HG03565 (cell line): ENCODE measurements around the gene GIMAP8.

Experiments used
- ATAC-seq: cut with Tn5 transposase; IDR thresholded peaks from one replicate; pipeline ENCODE4 v1.9.1; 2021; ENCODE audit warnings: mild to moderate bottlenecking, moderate library complexity; ENCODE audit not compliant: unreplicated experiment

The GIMAP8 gene

GRCh38 chr7:150450491-150451001, at the start of gene GIMAP8:
Gene GIMAP8 (plus strand): TSS chr7:150450630. CDS start chr7:150466699, 16,069 bp downstream.
- ATAC-seq = no peak

DNA sequence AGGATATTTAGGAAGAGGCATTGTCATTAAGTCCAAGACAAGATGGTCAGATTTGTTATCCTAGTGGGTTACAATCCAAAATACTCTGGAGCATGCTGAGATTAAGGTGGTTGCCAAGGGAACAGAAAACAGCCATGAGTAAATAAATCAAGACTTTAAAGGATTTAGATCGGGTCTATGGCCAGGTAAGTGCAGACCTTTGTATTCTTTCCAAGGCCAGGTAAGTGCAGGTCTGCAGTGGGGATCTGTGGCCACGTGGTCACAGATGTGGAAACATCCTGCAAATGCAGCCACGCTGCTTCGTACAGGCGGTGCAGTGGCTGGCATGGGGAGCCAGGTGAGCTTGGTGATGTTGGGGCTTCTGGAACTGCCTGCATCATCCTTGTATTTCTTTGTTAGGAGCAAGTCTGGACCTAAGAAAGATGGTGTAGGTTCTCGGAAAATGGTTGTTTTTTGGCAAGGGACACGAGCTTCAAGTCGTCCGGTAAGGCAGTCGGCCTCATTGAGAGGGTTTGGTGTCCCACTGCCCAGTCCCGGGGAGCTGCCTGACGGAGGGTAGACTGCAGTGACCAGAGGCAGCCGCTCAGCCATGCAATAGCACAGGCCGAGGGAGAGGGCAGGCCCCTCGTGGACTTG, 49.5 kb upstream of the GIMAP8 start:
- ATAC-seq = no peak

- ATAC-seq = no peak
Measured at GRCh38 chr7:150401424-150401790, 49.0 kb upstream of the GIMAP8 start.

DNA sequence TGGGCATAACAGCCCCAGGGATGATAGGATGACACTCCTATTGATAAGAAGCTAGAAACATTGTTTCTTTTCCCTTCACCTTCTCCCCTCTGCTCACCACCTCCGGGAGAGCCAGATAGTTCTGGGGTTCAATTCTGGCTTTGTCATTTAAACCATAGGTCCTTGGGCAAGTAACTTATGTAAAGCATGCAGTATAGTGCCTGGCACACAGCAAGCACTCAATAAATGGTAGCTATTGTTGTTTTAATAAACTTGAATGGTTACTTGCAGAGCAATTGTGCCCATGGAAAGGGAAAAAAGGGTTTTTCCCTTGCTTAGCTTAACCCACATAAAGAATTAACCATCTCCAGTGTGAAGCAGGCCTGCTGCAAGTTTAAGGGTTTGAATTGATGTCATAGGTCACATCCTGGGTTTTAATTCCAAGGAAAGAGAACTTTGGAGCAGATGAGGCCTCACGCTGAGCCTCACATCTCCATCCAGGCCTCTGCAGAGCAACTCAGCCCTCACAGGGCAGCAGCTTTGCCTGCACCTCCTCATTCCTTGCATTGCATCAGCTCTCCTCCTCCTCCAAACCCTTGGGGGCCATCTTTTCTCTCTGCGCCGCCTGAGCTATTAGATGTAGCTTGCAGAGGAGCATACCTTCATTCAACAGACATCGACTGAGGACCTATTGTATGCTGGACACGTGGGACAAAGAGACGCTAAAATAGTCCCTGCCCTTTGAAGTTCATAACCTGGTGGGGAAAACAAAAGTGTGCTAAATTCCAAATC, 48.4 kb upstream of the GIMAP8 start:
- no peak for ATAC-seq

DNA sequence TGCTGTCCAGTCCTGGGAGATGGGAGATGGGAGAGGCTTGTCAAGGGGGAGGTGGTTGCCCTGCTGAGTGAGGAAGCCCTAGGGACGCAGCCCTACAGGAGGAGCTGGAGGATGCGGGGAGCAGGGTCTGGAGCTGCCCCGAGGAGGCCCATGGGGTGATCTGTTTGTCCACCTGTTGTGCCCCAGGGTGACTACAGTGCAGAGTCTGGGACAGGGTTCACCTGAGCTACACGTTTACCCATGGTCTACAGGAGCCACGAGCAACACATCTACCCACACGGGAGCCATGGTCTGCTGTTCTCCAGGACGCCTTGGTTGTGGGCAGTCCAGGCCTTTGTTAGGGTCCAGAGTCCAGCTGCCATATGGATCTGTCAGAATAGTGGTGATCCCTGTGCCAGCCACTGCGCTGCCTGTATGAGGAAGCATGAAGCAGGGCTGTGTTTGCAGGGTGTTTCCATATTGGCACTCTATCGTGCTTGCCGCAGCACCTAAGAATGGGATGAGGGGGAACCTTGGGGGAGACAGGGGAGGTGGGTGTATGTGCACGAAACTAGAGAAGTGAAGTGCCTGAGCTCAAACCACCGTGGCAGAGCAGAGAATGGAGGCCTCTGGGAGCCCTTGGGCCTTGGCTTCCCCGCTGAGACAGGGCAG, 47.6 kb upstream of the GIMAP8 start:
- no peak for ATAC-seq

GRCh38 chr7:150403376-150404171, 46.9 kb upstream of the GIMAP8 start:
- no peak for ATAC-seq

- no peak for ATAC-seq
Measured at GRCh38 chr7:150404172-150404804, 46.1 kb upstream of the GIMAP8 start.

GRCh38 chr7:150404805-150405583, 45.4 kb upstream of the GIMAP8 start:
- ATAC-seq = peak; percentile 57

DNA sequence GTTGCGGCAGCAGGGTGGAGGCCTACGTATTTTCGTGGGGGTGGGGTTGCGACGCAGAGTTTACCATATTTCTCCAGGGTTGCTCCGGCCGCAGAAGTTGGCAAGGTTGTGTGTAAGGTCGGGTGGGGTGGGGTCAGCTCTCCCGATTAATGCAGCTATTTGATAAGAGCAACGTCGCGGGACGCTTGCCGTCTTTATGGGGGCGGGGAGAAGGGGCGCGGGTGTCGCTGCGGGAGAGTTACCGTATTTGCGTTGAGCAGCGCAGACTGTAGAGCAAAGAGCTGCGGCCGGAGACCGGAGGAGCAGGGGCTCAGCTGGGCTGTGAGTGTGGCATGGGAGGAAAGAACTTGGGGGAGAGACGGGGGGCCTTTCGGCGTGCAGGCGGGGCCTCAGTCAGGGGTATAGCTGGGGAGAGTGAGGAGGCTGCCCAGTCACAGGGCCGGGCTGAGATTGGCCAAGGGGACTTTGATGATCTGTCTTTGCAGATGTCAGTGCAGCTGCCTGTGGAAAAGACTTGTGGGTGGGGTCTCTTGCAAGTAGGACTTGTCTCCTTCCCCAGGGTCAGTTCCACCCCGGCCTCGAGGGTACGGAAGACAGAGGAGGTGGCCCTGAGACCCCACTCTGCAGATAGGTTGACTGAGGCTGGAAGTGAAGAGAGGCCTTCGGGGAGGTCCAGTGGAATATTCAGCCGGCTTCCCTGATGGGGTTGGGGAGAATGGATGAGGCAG, 44.7 kb upstream of the GIMAP8 start:
- no peak for ATAC-seq

GRCh38 chr7:150406312-150406566, 44.2 kb upstream of the GIMAP8 start:
- no peak for ATAC-seq

DNA sequence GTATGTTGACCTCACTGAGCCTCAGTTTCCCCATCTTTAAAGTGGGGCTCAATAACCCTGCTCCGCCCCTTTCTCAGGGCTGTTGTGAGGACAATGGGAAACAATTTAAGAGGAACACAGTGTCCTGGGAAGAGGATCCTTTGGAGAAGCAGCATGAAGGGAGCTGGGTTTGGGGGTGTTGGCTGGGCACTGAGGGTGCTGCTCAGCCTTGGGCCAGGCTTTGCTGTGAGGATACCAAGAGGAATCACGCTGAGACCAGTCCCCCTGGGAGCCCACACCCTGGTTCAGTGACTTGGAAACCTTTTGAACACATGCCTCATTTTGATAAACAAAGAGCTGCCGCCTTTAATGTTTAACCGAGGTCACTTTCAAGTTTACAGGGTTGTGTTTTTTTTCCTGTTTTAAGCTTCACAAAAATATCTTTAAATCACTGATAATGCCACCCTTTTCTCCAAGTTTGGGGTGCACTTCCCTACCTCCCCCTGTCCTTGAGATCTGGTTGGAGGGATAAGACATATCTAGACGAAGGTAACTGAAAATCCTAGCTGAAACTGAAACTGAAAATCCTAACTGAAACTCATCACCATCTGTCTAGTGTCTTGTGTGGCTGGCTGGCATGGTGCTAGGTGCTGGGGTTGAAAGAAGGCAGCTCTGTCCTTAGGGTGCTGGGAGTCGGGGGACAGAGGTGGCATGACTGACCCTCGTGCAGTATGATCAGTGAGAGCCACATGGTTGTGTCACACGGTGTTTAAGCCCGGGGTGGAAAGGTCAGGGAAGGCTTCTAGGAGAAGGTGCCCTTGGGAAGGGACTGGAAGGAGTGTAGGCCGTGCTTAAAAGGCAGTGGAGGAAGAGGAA, 43.6 kb upstream of the GIMAP8 start:
- peak; percentile 36 for ATAC-seq

- ATAC-seq = no peak
Measured at GRCh38 chr7:150407588-150408392, 42.6 kb upstream of the GIMAP8 start.

- no peak for ATAC-seq
Measured at GRCh38 chr7:150408393-150409299, 41.8 kb upstream of the GIMAP8 start.

GRCh38 chr7:150409300-150410030, 41.0 kb upstream of the GIMAP8 start:
- no peak for ATAC-seq

DNA sequence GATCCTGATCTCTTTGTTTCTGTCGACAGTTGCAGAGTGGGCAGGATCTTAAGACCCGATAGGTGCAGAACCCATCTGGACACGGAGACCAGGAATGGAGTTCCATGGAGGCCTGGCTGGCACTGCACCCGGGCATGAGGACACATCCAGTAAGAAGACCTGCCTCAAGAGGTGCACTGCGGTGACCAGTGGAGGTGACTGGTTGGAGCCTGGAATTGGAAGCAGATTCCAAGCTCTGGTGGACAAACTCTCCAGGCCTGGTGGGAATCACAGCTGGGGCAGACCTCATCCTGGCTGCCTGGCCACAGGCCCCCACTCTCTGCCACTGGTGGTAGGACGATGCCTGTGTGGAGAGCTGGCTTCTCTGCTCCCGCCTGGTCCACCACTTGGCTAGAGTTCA, 40.3 kb upstream of the GIMAP8 start:
- ATAC-seq = no peak
